HG03565 (cell line): ENCODE data around the gene FAM163B.

Source experiments
- ATAC-seq: cut with Tn5 transposase; IDR thresholded peaks from one replicate; pipeline ENCODE4 v1.9.1; 2021; ENCODE audit warnings: mild to moderate bottlenecking, moderate library complexity; ENCODE audit not compliant: unreplicated experiment

FAM163B gene

DNA sequence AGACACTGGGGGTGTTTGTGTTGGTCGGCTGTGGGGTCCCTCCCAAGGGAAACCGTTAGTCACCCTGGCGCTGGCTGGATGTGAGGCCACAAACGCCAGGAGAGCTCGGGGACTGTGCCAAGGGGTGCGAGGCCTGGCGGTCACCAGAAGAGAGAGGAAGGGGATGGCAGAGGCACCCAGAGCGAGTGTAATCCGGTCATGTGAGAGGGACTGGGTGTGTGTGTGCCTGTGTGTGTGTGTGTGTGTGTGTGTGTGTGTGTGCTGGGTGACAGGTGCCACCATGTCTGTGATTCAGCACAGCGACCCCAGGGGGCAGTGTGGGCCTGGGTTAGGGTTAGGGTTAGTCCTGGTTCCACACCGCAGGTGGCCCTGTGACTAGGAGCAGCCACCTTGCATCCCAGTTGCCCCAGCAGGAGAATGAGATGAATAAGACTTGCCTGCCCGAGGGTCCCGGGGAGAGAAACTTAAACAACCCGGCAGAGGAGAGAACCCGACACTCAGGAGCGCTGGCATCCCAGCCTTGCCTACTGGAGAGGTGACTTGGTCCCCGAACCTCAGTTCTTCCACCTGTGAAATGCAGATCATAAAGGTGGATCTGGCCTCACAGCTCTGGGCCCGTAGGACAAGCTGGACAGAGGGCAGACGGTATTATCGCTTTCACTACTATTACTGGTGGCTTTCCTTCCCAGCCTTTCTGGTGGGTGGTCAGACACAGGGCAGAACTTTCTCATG is 76.1 kb downstream of the FAM163B start:
- no peak for ATAC-seq

DNA sequence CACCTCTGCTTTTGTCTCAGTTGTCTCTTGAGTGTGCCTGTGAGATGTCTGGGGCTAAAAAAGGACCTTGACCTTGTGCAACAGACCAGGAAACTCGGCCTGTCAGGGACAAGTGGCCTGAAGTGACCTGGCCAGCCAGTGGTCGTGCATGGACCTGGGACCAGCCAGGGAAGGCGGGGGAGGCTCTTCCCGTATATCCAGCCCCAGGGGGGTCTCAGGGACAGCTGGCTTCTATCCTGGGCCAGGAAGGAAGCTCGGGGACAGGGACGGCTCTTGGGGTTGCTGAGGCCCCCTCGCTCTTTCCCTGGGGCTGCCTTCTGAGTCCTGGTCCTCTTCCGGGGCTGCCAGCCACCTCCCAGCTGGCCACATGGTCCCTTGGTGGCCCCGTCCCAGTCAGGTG is 77.9 kb downstream of the FAM163B start:
- no peak for ATAC-seq

DNA sequence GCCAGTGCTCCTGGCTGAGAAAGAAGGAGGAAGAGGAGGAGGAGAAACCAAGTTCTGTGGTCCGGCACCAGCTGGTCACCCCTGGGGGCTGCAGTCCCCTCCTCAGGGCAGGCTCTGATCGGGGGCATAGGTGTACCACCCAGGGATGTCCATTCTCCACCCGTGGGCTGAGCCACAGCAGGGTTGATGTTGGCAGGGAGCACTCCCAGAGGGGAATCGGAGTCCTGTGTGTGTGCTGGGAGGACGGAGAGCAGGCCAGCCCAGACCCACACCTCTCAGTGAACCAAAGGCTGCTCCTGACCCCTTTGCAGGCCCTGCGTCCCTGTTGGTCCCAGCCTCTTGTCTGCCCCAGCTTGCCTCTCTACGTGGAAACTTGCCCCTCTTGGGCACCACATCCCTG is 79.3 kb downstream of the FAM163B start:
- no peak for ATAC-seq

DNA sequence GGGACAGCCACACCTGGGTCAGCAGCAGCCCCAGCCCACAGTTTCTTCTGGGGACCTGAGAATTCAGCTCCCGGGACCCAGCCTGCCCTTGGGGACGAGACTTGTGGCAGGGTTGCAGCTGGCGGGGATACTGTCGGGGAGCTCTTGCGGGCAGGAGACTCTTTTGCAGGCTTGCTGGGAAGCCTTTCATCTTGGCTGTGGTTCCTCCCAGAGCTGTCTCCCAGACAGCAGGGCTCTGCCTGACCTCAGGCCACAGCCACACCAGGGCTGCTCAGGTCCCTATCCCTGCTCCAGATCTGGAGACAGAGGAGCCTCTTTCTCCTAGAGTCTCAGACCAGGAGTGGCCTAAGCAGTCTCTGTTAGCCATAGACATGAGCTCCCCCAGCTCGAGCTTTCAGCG is 79.7 kb downstream of the FAM163B start:
- ATAC-seq, result no peak

DNA sequence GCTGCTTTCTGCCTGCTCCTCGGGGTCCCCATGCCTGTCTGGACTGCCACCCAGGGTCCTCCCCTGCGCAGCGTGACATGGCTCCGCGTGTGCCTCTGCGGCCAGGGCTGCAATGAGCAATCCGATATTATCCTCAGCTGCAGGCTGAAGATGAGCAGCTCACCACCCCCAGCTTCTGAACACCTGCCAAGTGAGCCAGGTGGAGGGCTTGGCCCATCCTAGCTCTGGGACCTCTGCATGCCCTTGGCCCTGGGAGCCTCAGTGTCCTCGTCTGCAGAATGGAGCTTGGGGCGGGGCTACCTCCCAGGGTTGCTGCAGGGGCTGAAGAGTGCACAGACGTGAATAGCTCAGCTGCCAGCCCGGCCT is 80.3 kb downstream of the FAM163B start:
- no peak for ATAC-seq

DNA sequence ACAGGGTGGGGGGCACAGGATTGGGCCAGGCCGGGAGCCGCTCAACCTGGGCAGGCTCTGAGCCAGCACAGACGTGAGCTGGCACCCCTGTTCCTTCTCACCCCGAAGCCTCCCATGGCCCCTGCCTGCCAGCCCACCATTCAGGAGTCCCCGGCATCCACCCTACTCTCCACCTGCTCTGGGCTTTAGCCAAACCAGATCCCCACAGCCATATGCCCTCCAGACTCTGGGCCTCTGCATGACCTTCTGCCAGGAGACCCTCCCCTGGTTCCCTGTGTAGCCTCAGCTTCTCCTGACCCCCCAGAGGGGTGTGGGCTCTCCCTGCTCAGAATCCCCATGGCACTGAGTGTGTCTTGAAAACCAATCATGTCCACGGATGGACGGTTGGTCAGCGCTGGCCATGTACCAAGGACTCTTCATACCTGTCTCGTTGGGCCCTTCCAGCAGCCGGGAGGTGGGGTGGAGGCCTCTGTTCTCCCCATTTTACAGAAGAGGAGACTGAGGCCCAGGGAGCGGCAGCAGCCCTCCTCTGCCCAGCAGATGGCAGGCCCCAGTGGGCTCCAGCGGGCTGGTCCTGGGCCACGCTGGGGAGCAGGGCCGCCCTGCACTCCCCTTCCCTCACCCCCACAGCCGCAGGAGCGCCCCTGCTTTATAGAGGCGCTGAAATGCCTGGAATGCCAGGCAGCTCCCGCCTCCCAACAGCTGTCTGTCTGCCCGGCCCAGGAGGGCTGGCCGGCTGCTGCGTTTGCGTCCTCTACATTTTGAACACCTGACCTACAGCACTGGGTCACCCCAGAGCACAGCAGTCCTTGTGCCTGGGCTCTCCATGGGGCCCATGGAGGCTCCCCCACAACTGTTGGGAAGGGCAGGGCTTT is 81.0 kb downstream of the FAM163B start:
- ATAC-seq, result no peak

DNA sequence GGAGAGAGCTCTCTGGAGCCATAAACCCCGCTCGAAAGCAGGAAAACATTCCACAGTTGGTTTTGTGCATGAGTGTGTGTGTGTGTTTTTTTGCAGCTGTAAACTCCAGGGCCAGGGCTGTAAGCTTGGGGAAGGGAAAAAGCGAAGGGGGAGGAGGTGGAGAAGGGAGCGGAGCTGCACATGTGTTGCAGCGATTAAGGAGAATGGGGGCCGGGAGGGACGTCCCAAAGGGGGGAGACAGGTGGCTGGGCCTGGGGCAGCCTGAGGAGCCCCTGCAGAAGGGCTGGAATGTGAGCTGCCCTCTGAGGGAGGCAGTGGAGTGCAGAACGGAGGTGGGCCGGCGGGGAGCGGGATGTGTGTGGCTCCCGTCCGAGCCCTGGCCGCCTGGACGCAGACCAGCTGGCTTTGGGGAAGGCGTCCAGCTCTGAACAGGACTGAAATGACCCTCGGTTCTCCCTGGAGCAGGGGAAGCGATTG is 81.7 kb downstream of the FAM163B start:
- ATAC-seq, result no peak
